Measurements from ENCODE around the gene RNASEH1. TPM values are rescaled to one million over a fixed set of nuclear protein-coding genes. Genes with fewer than 3 reads are reported as not detected.
A peak's percentile ranks its signal among the peaks of the same experiment; 100 is the strongest.

Gene RNASEH1
- total and polyA plus RNA-seq, 2 of the 13 experiments (the other 11 are each of a cell fraction or from before 2014, with no cell fraction given) = 14.5 to 57.4 TPM

DNA sequence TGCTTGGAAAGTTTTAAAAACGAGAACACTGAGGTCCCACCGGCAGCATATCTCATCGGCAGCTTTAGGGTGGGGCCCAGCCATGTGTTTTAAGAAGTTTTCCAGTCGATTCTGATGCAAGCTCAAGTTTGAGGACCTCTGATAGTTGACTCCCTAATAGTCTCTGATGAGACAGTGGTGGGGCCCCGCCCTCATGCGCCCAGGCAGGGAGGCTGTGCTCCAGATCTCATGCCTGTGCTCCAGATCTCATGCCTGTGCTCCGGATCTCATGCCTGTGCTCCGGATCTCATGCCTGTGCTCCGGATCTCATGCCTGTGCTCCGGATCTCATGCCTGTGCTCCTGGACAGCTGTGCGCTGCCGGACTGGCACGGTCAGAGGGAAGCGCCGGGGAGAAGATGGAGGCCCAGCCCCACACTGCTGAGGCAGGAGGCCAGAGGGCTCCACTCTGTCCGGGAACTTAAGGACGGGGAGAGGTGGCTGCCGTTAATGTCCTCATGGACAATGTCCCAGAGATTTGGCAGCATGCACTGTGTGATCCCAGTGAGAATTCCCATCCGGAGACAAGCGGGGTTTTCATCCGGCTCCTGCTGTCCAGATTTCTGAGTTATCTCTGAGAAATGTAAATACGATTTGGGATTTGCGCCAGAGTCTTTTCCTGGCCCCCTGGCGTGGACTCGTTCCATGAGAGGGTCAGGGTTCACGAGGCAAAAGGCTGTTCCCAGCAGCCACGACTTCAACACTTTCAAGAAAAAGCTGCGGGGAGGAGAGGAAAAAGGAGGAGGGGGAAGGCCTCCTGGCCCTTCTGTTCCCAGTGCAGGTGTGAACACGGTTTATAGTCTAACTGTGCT lies 27.4 kb upstream of the RNASEH1 start (continued):
- TF ChIP-seq, protein P1, sequence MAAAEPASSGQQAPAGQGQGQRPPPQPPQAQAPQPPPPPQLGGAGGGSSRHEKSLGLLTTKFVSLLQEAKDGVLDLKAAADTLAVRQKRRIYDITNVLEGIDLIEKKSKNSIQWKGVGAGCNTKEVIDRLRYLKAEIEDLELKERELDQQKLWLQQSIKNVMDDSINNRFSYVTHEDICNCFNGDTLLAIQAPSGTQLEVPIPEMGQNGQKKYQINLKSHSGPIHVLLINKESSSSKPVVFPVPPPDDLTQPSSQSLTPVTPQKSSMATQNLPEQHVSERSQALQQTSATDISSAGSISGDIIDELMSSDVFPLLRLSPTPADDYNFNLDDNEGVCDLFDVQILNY (CRISPR knock-in tag; conservative IDR thresholded peaks at IDR 0.05) = no peak
- TF ChIP-seq SMAD3 (CRISPR knock-in tag; IDR thresholded peaks at IDR 0.05) = 0 out of 2 replicates have a peak, but pooled peaks have one; percentile 35
- TF ChIP-seq ZSCAN29 (CRISPR knock-in tag; conservative IDR thresholded peaks at IDR 0.05) = peak; percentile 100
- TF ChIP-seq ZNF552 (CRISPR knock-in tag; IDR thresholded peaks at IDR 0.05; ENCODE audit: borderline replicate concordance) = 0 out of 2 replicates have a peak, but pooled peaks have one; percentile 36
- peak; percentile 59; the same call in 1 of the 2 replicates for TF ChIP-seq ZMYM2 (CRISPR knock-in tag; IDR thresholded peaks at IDR 0.05)
- TF ChIP-seq SP2 (CRISPR knock-in tag; IDR thresholded peaks at IDR 0.05) = no peak
- TF ChIP-seq, protein P2, sequence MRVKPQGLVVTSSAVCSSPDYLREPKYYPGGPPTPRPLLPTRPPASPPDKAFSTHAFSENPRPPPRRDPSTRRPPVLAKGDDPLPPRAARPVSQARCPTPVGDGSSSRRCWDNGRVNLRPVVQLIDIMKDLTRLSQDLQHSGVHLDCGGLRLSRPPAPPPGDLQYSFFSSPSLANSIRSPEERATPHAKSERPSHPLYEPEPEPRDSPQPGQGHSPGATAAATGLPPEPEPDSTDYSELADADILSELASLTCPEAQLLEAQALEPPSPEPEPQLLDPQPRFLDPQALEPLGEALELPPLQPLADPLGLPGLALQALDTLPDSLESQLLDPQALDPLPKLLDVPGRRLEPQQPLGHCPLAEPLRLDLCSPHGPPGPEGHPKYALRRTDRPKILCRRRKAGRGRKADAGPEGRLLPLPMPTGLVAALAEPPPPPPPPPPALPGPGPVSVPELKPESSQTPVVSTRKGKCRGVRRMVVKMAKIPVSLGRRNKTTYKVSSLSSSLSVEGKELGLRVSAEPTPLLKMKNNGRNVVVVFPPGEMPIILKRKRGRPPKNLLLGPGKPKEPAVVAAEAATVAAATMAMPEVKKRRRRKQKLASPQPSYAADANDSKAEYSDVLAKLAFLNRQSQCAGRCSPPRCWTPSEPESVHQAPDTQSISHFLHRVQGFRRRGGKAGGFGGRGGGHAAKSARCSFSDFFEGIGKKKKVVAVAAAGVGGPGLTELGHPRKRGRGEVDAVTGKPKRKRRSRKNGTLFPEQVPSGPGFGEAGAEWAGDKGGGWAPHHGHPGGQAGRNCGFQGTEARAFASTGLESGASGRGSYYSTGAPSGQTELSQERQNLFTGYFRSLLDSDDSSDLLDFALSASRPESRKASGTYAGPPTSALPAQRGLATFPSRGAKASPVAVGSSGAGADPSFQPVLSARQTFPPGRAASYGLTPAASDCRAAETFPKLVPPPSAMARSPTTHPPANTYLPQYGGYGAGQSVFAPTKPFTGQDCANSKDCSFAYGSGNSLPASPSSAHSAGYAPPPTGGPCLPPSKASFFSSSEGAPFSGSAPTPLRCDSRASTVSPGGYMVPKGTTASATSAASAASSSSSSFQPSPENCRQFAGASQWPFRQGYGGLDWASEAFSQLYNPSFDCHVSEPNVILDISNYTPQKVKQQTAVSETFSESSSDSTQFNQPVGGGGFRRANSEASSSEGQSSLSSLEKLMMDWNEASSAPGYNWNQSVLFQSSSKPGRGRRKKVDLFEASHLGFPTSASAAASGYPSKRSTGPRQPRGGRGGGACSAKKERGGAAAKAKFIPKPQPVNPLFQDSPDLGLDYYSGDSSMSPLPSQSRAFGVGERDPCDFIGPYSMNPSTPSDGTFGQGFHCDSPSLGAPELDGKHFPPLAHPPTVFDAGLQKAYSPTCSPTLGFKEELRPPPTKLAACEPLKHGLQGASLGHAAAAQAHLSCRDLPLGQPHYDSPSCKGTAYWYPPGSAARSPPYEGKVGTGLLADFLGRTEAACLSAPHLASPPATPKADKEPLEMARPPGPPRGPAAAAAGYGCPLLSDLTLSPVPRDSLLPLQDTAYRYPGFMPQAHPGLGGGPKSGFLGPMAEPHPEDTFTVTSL (CRISPR knock-in tag; IDR thresholded peaks at IDR 0.05; ENCODE audit: borderline replicate concordance) = peak; percentile 72; the same call in 1 of the 2 replicates
- TF ChIP-seq ZMYM4 (CRISPR knock-in tag; IDR thresholded peaks at IDR 0.05) = peak; percentile 49; the same call in 1 of the 2 replicates
- TF ChIP-seq, protein P3, sequence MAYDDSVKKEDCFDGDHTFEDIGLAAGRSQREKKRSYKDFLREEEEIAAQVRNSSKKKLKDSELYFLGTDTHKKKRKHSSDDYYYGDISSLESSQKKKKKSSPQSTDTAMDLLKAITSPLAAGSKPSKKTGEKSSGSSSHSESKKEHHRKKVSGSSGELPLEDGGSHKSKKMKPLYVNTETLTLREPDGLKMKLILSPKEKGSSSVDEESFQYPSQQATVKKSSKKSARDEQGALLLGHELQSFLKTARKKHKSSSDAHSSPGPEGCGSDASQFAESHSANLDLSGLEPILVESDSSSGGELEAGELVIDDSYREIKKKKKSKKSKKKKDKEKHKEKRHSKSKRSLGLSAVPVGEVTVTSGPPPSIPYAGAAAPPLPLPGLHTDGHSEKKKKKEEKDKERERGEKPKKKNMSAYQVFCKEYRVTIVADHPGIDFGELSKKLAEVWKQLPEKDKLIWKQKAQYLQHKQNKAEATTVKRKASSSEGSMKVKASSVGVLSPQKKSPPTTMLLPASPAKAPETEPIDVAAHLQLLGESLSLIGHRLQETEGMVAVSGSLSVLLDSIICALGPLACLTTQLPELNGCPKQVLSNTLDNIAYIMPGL (CRISPR knock-in tag; IDR thresholded peaks at IDR 0.05; ENCODE audit: borderline replicate concordance in 1 of 2, low read depth in 1 of 2) = peak; percentile 60 to 81; a peak in 3 of 4 replicates
- TF ChIP-seq ZNF567 (CRISPR knock-in tag; IDR thresholded peaks at IDR 0.05; ENCODE audit: borderline replicate concordance) = no peak
- TF ChIP-seq, protein P4, sequence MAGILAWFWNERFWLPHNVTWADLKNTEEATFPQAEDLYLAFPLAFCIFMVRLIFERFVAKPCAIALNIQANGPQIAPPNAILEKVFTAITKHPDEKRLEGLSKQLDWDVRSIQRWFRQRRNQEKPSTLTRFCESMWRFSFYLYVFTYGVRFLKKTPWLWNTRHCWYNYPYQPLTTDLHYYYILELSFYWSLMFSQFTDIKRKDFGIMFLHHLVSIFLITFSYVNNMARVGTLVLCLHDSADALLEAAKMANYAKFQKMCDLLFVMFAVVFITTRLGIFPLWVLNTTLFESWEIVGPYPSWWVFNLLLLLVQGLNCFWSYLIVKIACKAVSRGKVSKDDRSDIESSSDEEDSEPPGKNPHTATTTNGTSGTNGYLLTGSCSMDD (CRISPR knock-in tag; IDR thresholded peaks at IDR 0.05) = no peak
- peak; percentile 11; the same call in 1 of the 2 replicates for TF ChIP-seq ZNF331 (CRISPR knock-in tag; IDR thresholded peaks at IDR 0.05)
- peak; percentile 60; the same call in 1 of the 2 replicates for TF ChIP-seq TBX3 (IDR thresholded peaks at IDR 0.05; ENCODE audit: borderline replicate concordance)
- TF ChIP-seq ZNF562 (CRISPR knock-in tag; IDR thresholded peaks at IDR 0.05; ENCODE audit: borderline replicate concordance) = no peak
- TF ChIP-seq MTF2 (CRISPR knock-in tag; IDR thresholded peaks at IDR 0.05; ENCODE audit: borderline replicate concordance) = no peak
- peak; percentile 26 for TF ChIP-seq RBM22 (optimal IDR thresholded peaks at IDR 0.05; ENCODE audit: low read length)
- no peak for TF ChIP-seq SP4 (CRISPR knock-in tag; IDR thresholded peaks at IDR 0.05)
- peak; percentile 79 for TF ChIP-seq HDAC2 (CRISPR knock-in tag; IDR thresholded peaks at IDR 0.05)
- no peak for TF ChIP-seq ZNF780A (CRISPR knock-in tag; IDR thresholded peaks at IDR 0.05)

Measured in HepG2 (cell line).